Fibroblast of pulmonary artery (primary cell): ENCODE results near the gene PPP2R5C.

Experiments
- DNase-seq: peaks from one replicate; pipeline ENCODE4 v3.0.0-alpha.2; 2010; ENCODE audit warnings: low read depth
- H3K4me3 ChIP-seq: replicated peaks from 2 replicates; pipeline ENCODE4 v1.5.1; 2011; ENCODE audit warnings: low read depth, mild to moderate bottlenecking, control low read depth, low read length, moderate library complexity
- CTCF ChIP-seq: IDR thresholded peaks from 2 replicates; pipeline ENCODE4 v1.5.1; 2011; ENCODE audit warnings: mild to moderate bottlenecking, control low read depth, low read length, inconsistent platforms; ENCODE audit errors: missing control alignments

PPP2R5C gene

GRCh38 chr14:101838476-101838875 lies 77.0 kb downstream of the PPP2R5C start:
- no peak for DNase-seq
- no peak overlapping the region for H3K4me3 ChIP-seq
- TF ChIP-seq CTCF: no peak

- TF ChIP-seq CTCF: no peak
- DNase-seq: no peak
- no peak overlapping the region for H3K4me3 ChIP-seq
Observed at GRCh38 chr14:101839236-101839635, 77.7 kb downstream of the PPP2R5C start.

GRCh38 chr14:101839661-101840060 lies 78.2 kb downstream of the PPP2R5C start:
- no peak for TF ChIP-seq CTCF
- DNase-seq: no peak
- no peak overlapping the region for H3K4me3 ChIP-seq

- TF ChIP-seq CTCF: no peak
- H3K4me3 ChIP-seq: no peak overlapping the region
Observed at GRCh38 chr14:101840649-101841369, 79.3 kb downstream of the PPP2R5C start.

GRCh38 chr14:101843038-101843437 lies 81.5 kb downstream of the PPP2R5C start:
- no peak for TF ChIP-seq CTCF
- DNase-seq: no peak
- H3K4me3 ChIP-seq: no peak overlapping the region

More at GRCh38 chr14:101840649-101841369, 79.3 kb downstream of the PPP2R5C start:
- DNase-seq: no peak

GRCh38 chr14:101843665-101844064 lies 82.2 kb downstream of the PPP2R5C start:
- peak; percentile 5 for TF ChIP-seq CTCF
- no peak for DNase-seq
- no peak overlapping the region for H3K4me3 ChIP-seq

GRCh38 chr14:101844219-101844618 lies 82.7 kb downstream of the PPP2R5C start:
- TF ChIP-seq CTCF: no peak

More at GRCh38 chr14:101844219-101844618, 82.7 kb downstream of the PPP2R5C start:
- H3K4me3 ChIP-seq: no peak overlapping the region
- DNase-seq: no peak
